Ovary (tissue), 3 donors: Measurements from ENCODE around the gene RAPGEF4.

Experiments used
- CTCF ChIP-seq, 3 donors: fragments of 450-650 bp in 2 of 3; fragments of 200-600 bp in 1 of 3; IDR thresholded peaks; one replicate each; pipeline versions ENCODE4 v1.5.1 to v1.8.0; 2016 to 2022; ENCODE audit warnings: antibody characterized with exemption in 3 of 3, mild to moderate bottlenecking in 1 of 3
- POLR2A ChIP-seq: fragments of 450-650 bp; IDR thresholded peaks from one replicate; pipeline ENCODE4 v1.6.1; 2017; ENCODE audit warnings: antibody characterized with exemption, mild to moderate bottlenecking, moderate library complexity
- donor health status: DM: no; HTN: no; CAD: no.

- TF ChIP-seq CTCF (IDR thresholded peaks at IDR 0.05) (peak in 2 of 3 donors; percentile 60 to 63), POLR2A (peak; percentile 83)
These were observed 340.3 kb downstream of the RAPGEF4 start, which contains the start of gene MAP3K20 for GRCh38 chr2:173075781-173076580.
